OCI-LY7 (cell line): ENCODE data around the gene PCDHA7. TPM values are rescaled to one million over a fixed set of nuclear protein-coding genes. Genes with fewer than 3 reads are reported as not detected.
A peak's percentile ranks its signal among the peaks of the same experiment; 100 is the strongest.
"Not testable (repeated sequence)": the region's sequence is repeated elsewhere in the genome, so short reads cannot be mapped to it uniquely, and the experiment has no call there.

Source experiments
- BruUV-seq: library from RNA; stranded (reverse); fragments of 400-500 nt; replicated peaks from 2 replicates; lab custom pipeline; 2021; lab: Mats Ljungman, UMichigan
- CTCF ChIA-PET: fragments of 300-600 bp; sonication (Branson Sonifier 250); formaldehyde crosslinking; loops from one replicate; lab custom pipeline; 2022; ENCODE audit warnings: antibody characterized with exemption; ENCODE audit not compliant: unreplicated experiment; lab: Charles Lee
- POLR2A ChIA-PET: fragments of 300-600 bp; sonication (Branson Sonifier 250); formaldehyde crosslinking; loops from one replicate; lab custom pipeline; 2022; ENCODE audit warnings: antibody characterized with exemption; lab: Charles Lee
- DNase-seq: peaks from one replicate; pipeline ENCODE4 v3.0.0-alpha.2; 2015; ENCODE audit warnings: low spot score
- H2AFZ ChIP-seq: fragments of 200-600 bp; sonication (generic), shearing (Covaris generic); 2 replicates; pipeline ENCODE4 v1.6.1; 2014; ENCODE audit warnings: mild to moderate bottlenecking, antibody characterized with exemption, low read length, moderate library complexity
- H3K27ac ChIP-seq: fragments of 200-600 bp; sonication (generic); 2 replicates; pipeline ENCODE4 v1.5.1; 2014; ENCODE audit warnings: mixed run types, low read depth, mild to moderate bottlenecking, moderate library complexity, low read length, inconsistent platforms; ENCODE audit not compliant: poor library complexity, severe bottlenecking
- H3K36me3 ChIP-seq: fragments of 200-600 bp; sonication (generic); 2 replicates; pipeline ENCODE4 v1.6.1; 2014; ENCODE audit warnings: mild to moderate bottlenecking, antibody characterized with exemption, low read length, moderate library complexity, mixed read lengths; ENCODE audit not compliant: insufficient read depth
- H3K4me1 ChIP-seq: fragments of 200-600 bp; sonication (generic); 2 replicates; pipeline ENCODE4 v1.5.1; 2014; ENCODE audit warnings: mild to moderate bottlenecking, low read length; ENCODE audit not compliant: insufficient read depth, poor library complexity, severe bottlenecking
- H3K4me2 ChIP-seq: fragments of 200-600 bp; sonication (generic); 2 replicates; pipeline ENCODE4 v1.6.1; 2014; ENCODE audit warnings: mild to moderate bottlenecking, low read length
- H3K4me3 ChIP-seq: fragments of 200-600 bp; sonication (generic); 2 replicates; pipeline ENCODE4 v1.5.1; 2014; ENCODE audit warnings: mild to moderate bottlenecking, low read depth, low read length; ENCODE audit not compliant: poor library complexity, severe bottlenecking
- H3K79me2 ChIP-seq: fragments of 200-600 bp; sonication (generic); 2 replicates; pipeline ENCODE4 v1.6.1; 2016; ENCODE audit warnings: low read depth, mild to moderate bottlenecking, low read length, moderate library complexity, mixed read lengths; ENCODE audit not compliant: insufficient read depth
- H3K9me2 ChIP-seq: fragments of 200-600 bp; sonication (generic); 2 replicates; pipeline ENCODE4 v1.6.1; 2016; ENCODE audit warnings: mild to moderate bottlenecking, low read length, mixed read lengths; ENCODE audit not compliant: insufficient read depth
- H3K9me3 ChIP-seq: fragments of 200-600 bp; sonication (generic); 2 replicates; pipeline ENCODE4 v1.6.1; 2014; ENCODE audit warnings: mild to moderate bottlenecking, mixed run types, low read length, mixed read lengths
- H4K20me1 ChIP-seq: fragments of 200-600 bp; sonication (generic); 2 replicates; pipeline ENCODE4 v1.6.1; 2014; ENCODE audit warnings: mild to moderate bottlenecking, antibody characterized with exemption, low read length, moderate library complexity, mixed read lengths; ENCODE audit not compliant: insufficient read depth
- EZH2phosphoT487 ChIP-seq: fragments of 200-600 bp; sonication (generic); IDR thresholded peaks from 2 replicates; pipeline ENCODE4 v1.6.1; 2018; ENCODE audit warnings: low read depth, borderline replicate concordance, mild to moderate bottlenecking, mixed run types, antibody characterized with exemption, low read length, moderate library complexity, mixed read lengths
- intact Hi-C: fragments of 100-400 bp; cut with micrococcal nuclease; formaldehyde crosslinking; loops from one replicate; pipeline ENCODE4 v1.10.0; 2022; ENCODE audit not compliant: unreplicated experiment
- total RNA-seq, 2 experiments: library from RNA; depleted of rRNA in 1 of 2; stranded (reverse); fragments of >200 nt in 1 of 2; shearing (Covaris generic) in 1 of 2; gene quantifications; 2 replicates each; pipeline ENCODE4 v1.2.3, GENCODE V29; 2014 to 2022
- TF ChIP-seq, protein P1 (sequence below): fragments of 200-600 bp; sonication (generic); conservative IDR thresholded peaks from 2 replicates; pipeline ENCODE4 v1.5.1; 2014; ENCODE audit warnings: mild to moderate bottlenecking, antibody characterized with exemption, low read length, moderate library complexity, mixed read lengths

The PCDHA7 gene
- total RNA-seq, 2 experiments from 2014 or later = not detected

DNA sequence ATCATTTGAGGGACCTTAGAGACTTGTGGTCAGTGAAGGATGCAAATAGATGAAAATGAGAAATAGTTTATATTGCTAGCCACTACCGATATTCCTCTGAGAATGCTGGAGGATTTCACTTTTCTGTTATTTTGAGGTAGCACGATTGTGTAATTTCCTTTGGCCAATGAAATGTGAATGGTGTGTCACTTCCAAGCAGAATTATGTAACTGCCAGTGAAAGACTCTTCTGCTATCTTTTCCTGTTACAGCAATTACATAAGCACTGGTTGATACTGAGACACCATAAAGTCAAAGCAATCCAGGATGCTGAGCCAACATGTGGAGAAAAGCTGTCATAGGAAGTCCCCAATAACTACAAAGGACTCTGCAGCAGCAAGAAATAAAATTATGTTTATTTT, 43.0 kb upstream of the PCDHA7 start:
- ChIA-PET CTCF (no interaction called here), POLR2A (no interaction called here)
- BruUV-seq = no TSS peak
- Histone ChIP-seq H3K79me2 (no peaks in the 10 kb centered on the region), H3K27ac (no peak overlapping the region), H4K20me1 (no peaks in the 10 kb centered on the region), H3K4me2 (no peak overlapping the region), H3K4me3 (no peak overlapping the region), H3K36me3 (no peaks in the 10 kb centered on the region), H3K9me2 (0 out of 2 replicates have a peak, but pooled peaks cover 2% of the 10 kb centered on the region), H3K4me1 (no peaks in the 10 kb centered on the region), H2AFZ (no peak overlapping the region), H3K9me3 (no peaks in the 10 kb centered on the region)
- TF ChIP-seq, protein P1, sequence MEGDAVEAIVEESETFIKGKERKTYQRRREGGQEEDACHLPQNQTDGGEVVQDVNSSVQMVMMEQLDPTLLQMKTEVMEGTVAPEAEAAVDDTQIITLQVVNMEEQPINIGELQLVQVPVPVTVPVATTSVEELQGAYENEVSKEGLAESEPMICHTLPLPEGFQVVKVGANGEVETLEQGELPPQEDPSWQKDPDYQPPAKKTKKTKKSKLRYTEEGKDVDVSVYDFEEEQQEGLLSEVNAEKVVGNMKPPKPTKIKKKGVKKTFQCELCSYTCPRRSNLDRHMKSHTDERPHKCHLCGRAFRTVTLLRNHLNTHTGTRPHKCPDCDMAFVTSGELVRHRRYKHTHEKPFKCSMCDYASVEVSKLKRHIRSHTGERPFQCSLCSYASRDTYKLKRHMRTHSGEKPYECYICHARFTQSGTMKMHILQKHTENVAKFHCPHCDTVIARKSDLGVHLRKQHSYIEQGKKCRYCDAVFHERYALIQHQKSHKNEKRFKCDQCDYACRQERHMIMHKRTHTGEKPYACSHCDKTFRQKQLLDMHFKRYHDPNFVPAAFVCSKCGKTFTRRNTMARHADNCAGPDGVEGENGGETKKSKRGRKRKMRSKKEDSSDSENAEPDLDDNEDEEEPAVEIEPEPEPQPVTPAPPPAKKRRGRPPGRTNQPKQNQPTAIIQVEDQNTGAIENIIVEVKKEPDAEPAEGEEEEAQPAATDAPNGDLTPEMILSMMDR = no peak
- no peak for TF ChIP-seq EZH2phosphoT487
- intact Hi-C loops = no loop called here
- DNase-seq = no peak

DNA sequence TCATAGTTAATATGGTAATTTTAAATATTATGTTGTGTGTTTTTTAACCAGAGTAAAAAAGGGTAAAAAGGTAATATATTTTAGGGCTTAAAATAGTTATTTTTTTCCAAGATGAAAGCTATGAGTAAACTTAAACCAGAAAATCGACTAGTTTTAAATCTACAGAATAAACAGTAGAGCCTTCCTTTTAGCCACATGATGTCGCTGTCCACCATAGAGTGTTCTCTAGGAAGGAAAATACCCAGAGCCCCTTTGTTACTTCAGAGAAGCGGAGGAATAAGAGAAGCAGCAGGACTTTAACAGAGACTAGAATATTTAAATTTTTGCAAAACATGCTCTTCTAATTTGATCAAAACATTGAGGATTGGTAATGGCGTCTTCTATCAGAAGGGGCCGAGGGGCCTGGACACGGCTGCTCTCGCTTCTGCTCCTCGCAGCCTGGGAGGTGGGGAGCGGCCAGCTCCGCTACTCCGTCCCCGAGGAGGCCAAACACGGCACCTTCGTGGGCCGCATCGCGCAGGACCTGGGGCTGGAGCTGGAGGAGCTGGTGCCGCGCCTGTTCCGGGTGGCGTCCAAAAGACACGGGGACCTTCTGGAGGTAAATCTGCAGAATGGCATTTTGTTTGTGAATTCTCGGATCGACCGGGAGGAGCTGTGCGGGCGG, 39.3 kb upstream of the PCDHA7 start, which contains the start of gene PCDHA2:
PCDHA2 (plus strand) TSS at position 258 of the 664 bp plus-strand sequence.
- Histone ChIP-seq H3K4me3 (no peak within 1 kb of the TSS), H3K9me2 (0 out of 2 replicates have a peak, but pooled peaks cover 2% of the 10 kb centered on the region), H3K27ac (no peak within 1 kb of the TSS), H3K4me2 (no peak within 1 kb of the TSS), H3K79me2 (no peaks in the 10 kb centered on the region), H3K36me3 (no peaks in the 10 kb centered on the region), H3K4me1 (no peaks in the 10 kb centered on the region), H3K9me3 (no peaks in the 10 kb centered on the region), H2AFZ (no peak within 1 kb of the TSS), H4K20me1 (no peaks in the 10 kb centered on the region)
- no TSS peak for BruUV-seq
- ChIA-PET POLR2A (no interaction called here), CTCF (no interaction called here)
- no peak for DNase-seq
- no peak for TF ChIP-seq EZH2phosphoT487
- TF ChIP-seq, protein P1 = peak; percentile 47; the same call in 1 of the 2 replicates
- intact Hi-C loops = no loop called here

DNA sequence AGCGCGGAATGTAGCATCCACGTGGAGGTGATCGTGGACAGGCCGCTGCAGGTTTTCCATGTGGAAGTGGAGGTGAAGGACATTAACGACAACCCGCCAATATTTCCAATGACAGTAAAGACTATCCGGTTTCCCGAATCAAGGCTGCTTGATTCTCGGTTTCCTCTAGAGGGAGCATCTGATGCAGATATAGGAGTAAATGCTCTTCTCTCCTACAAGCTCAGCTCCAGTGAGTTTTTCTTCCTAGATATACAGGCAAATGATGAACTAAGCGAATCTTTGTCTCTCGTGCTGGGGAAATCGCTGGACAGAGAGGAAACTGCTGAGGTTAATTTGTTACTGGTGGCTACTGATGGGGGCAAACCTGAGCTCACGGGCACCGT, 38.8 kb upstream of the PCDHA7 start:
- no peak for TF ChIP-seq EZH2phosphoT487
- TF ChIP-seq, protein P1 = 0 out of 2 replicates have a peak, but pooled peaks have one; percentile 30
- no TSS peak for BruUV-seq
- CTCF ChIA-PET = no interaction called here
- Histone ChIP-seq H3K27ac (no peak overlapping the region), H3K9me3 (no peaks in the 10 kb centered on the region), H3K4me3 (no peak overlapping the region), H3K4me2 (no peak overlapping the region), H2AFZ (no peak overlapping the region), H3K79me2 (no peaks in the 10 kb centered on the region), H4K20me1 (no peaks in the 10 kb centered on the region), H3K9me2 (0 out of 2 replicates have a peak, but pooled peaks cover 2% of the 10 kb centered on the region), H3K4me1 (no peaks in the 10 kb centered on the region), H3K36me3 (no peaks in the 10 kb centered on the region)
- POLR2A ChIA-PET = no interaction called here
- DNase-seq = no peak
- intact Hi-C loops = no loop called here

DNA sequence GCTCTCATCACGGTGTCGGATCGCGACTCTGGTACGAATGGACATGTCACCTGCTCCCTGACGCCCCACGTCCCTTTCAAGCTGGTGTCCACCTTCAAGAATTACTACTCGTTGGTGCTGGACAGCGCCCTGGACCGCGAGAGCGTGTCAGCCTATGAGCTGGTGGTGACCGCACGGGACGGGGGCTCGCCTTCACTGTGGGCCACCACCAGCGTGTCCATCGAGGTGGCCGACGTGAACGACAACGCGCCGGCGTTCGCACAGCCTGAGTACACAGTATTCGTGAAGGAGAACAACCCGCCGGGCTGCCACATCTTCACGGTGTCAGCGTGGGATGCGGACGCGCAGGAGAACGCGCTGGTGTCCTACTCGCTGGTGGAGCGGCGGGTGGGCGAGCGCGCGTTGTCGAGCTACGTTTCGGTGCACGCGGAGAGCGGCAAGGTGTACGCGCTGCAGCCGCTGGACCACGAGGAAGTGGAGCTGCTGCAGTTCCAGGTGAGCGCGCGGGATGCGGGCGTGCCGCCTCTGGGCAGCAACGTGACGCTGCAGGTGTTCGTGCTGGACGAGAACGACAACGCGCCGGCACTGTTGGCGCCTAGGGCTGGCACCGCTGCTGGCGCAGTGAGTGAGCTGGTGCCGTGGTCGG, 37.9 kb upstream of the PCDHA7 start:
- H3K36me3 ChIP-seq, H3K9me2 ChIP-seq, H2AFZ ChIP-seq, H3K27ac ChIP-seq, H3K4me3 ChIP-seq, H3K4me1 ChIP-seq, H4K20me1 ChIP-seq, DNase-seq, H3K4me2 ChIP-seq, intact Hi-C loops, H3K79me2 ChIP-seq, CTCF ChIA-PET, BruUV-seq, POLR2A ChIA-PET, H3K9me3 ChIP-seq: not testable (repeated sequence)
